ENCODE measurements around the gene CAMKV. TPM values are rescaled to one million over a fixed set of nuclear protein-coding genes. Genes with fewer than 3 reads are reported as not detected.

CAMKV gene
- total RNA-seq, 1 donor from 2014 or later, result 0.96 TPM

DNA sequence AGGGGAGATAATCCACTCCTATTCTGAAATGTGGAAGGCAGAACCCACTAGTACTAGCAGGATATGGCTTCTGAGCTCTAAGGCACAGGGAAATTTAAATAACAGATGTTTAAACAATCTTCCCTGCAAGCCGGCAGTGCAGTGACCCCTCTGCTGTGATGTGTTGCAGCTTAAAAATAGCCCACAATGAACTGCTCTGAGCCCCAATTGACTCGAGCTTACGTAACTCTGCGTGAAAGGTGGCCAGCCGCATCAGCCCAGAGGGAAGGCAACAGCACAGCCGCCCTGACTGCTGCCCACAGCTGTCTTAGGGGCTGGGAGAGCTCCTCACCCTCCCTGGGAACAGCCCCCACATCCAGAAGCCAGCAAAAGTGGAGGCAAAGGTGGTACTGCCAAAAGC lies 12.5 kb upstream of the CAMKV start:
- Mint-ChIP-seq H3K27me3 (ENCODE audit: insufficient read depth) (peaks cover 5% of the 10 kb centered on the region), H3K9me3 (no peaks in the 10 kb centered on the region), H3K36me3 (ENCODE audit: low read depth) (no peaks in the 10 kb centered on the region), H3K27ac (no peak overlapping the region), H3K4me3 (no peak overlapping the region), H3K4me1 (ENCODE audit: low read depth) (no peaks in the 10 kb centered on the region)
- DNase-seq (ENCODE audit: low spot score), result no peak
- intact Hi-C loops (cut with micrococcal nuclease), result no loop called here

DNA sequence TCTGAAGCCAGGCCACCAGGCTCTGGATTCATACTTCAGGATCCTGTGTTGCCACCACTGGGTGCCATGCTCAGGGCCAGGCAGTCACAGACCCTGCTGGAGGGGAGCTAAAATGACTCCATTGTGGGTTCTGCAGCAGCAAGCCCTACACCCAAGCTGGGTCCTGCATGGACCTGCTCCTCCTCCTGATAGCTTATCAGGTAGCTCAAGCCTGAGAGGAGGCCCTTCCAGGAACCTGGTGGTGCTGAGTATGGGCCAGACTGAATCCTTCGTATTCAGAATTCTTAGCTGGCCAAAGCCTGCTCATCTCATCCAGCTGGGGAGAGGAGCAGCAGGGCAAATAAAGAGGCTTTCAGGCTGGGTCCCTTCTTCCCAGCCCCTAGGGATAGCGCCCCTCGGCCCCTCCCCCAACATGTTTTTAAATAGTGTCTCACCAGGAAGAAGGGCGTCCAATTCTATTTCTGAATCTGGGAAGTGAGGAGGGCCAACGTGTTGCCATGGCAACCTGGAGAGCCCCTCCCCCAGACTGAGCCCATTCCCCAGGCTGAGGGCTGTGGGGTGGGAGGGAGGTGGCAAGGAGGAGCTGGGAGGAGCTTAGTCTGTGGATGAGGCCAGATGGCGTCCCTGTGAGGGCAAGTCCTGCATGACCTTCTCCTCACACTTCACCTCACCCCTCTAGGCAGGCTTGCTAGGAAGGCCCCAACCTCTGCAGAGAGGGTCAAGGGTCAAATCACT lies 11.0 kb upstream of the CAMKV start:
- H3K27me3 Mint-ChIP-seq (ENCODE audit: insufficient read depth), result peaks cover 5% of the 10 kb centered on the region
- H3K9me3 Mint-ChIP-seq, result no peaks in the 10 kb centered on the region
- no peaks in the 10 kb centered on the region for H3K36me3 Mint-ChIP-seq (ENCODE audit: low read depth)
- no peak overlapping the region for H3K4me3 Mint-ChIP-seq
- no peaks in the 10 kb centered on the region for H3K4me1 Mint-ChIP-seq (ENCODE audit: low read depth)
- no peak for DNase-seq (ENCODE audit: low spot score)
- intact Hi-C loops (cut with micrococcal nuclease), result no loop called here
- no peak overlapping the region for H3K27ac Mint-ChIP-seq

GRCh38 chr3:49879721-49880120 lies 10.0 kb upstream of the CAMKV start:
- H3K9me3 Mint-ChIP-seq, result no peaks in the 10 kb centered on the region
- no peaks in the 10 kb centered on the region for H3K36me3 Mint-ChIP-seq (ENCODE audit: low read depth)
- H3K4me3 Mint-ChIP-seq, result no peak overlapping the region
- no peak overlapping the region for H3K27ac Mint-ChIP-seq
- intact Hi-C loops (cut with micrococcal nuclease), result no loop called here
- H3K4me1 Mint-ChIP-seq (ENCODE audit: low read depth), result no peaks in the 10 kb centered on the region
- peaks cover 5% of the 10 kb centered on the region for H3K27me3 Mint-ChIP-seq (ENCODE audit: insufficient read depth)
- no peak for DNase-seq (ENCODE audit: low spot score)

DNA sequence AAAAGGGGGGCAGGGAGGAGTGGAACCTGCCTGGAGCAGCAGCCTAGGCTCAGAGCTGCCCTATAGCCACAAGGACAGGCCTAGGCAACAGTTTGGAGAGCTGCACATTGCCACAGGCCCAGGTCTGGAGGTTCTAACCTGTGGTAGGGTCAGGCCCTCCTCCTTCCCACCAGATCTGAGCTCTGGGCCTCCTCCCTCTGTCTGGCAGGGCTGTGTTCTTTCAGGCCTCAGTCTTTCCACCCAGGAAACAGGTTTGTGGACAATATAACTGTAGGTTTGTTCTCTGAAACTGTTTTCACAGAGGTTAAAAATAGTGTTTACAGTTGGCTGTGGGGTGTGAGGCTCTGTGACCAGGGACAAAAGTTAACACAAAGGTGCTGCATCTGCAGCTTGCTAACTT lies 9.0 kb upstream of the CAMKV start:
- Mint-ChIP-seq H3K9me3 (no peaks in the 10 kb centered on the region), H3K4me1 (ENCODE audit: low read depth) (no peaks in the 10 kb centered on the region), H3K27me3 (ENCODE audit: insufficient read depth) (peaks cover 5% of the 10 kb centered on the region), H3K27ac (no peak overlapping the region), H3K36me3 (ENCODE audit: low read depth) (no peaks in the 10 kb centered on the region), H3K4me3 (no peak overlapping the region)
- no peak for DNase-seq (ENCODE audit: low spot score)
- intact Hi-C loops (cut with micrococcal nuclease), result no loop called here

DNA sequence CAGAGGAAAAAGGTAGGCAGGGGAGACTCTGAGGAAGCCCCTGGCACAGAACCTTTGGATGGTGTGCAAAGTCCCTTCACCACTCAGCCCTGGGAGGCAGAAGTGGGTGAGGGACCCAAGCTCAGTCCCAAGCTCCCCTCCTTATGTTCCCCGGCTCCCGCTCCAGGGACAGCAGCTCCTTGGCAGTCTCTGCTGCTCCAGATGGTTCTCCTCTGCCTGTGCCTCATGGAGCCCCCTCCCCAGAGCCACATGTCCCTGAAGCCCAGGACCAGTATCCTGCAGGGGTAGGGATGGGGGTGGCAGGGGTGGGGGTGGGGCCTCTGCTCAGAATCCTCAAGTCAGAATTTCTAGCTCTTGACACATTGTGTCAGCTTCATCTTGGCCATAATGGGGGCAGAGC lies 8.0 kb upstream of the CAMKV start:
- H3K4me3 Mint-ChIP-seq, result no peak overlapping the region
- intact Hi-C loops (cut with micrococcal nuclease), result no loop called here
- no peaks in the 10 kb centered on the region for H3K36me3 Mint-ChIP-seq (ENCODE audit: low read depth)
- no peaks in the 10 kb centered on the region for H3K9me3 Mint-ChIP-seq
- no peak for DNase-seq (ENCODE audit: low spot score)
- no peak overlapping the region for H3K27ac Mint-ChIP-seq
- no peaks in the 10 kb centered on the region for H3K4me1 Mint-ChIP-seq (ENCODE audit: low read depth)
- peaks cover 2% of the 10 kb centered on the region for H3K27me3 Mint-ChIP-seq (ENCODE audit: insufficient read depth)

DNA sequence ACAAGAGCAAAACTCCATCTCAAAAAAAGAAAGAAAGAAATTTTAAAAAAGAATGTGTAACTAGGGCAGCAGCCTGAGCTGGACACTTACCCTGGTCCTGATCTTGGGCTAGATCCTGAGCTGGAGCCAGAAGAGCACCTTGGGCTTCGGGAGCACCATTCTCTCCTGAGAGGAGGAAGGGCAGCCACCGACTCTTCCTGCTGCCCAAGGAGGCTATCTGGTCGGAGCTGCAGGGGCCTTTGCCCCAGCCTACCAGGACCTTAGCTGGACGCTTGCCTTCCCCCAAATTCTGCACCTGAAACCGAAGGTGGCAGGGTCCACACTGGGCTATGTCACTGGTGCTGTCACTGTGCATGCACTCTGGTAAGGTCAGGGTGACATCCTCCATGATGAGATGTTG lies 6.9 kb upstream of the CAMKV start:
- Mint-ChIP-seq H3K4me1 (ENCODE audit: low read depth) (no peaks in the 10 kb centered on the region), H3K27ac (no peak overlapping the region), H3K9me3 (no peaks in the 10 kb centered on the region), H3K27me3 (ENCODE audit: insufficient read depth) (peaks cover under 1% of the 10 kb centered on the region), H3K4me3 (no peak overlapping the region), H3K36me3 (ENCODE audit: low read depth) (no peaks in the 10 kb centered on the region)
- no peak for DNase-seq (ENCODE audit: low spot score)
- intact Hi-C loops (cut with micrococcal nuclease), result no loop called here

DNA sequence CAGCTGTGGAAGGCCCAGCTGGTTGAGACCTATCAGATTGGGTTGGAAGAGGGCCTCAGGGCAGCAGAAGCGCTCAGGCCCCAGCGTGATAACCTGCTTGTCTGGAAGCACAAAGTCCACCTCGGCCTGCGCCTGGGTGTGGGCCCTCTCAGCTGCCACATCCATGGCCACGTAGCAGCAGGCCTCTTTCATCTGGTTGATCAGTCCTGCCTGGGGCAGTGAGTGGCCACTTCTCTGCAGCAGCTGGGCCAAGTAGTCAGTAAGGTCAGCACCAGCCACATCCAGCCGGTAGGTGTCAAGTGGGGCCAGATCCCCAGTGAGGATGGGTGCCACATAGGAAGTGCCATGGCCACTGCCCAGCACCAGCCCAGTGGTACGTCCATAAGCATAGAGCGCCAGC lies 3.9 kb upstream of the CAMKV start:
- no peak overlapping the region for H3K27ac Mint-ChIP-seq
- DNase-seq (ENCODE audit: low spot score), result no peak
- intact Hi-C loops (cut with micrococcal nuclease), result no loop called here
- H3K4me3 Mint-ChIP-seq, result no peak overlapping the region
- no peaks in the 10 kb centered on the region for H3K36me3 Mint-ChIP-seq (ENCODE audit: low read depth)
- H3K4me1 Mint-ChIP-seq (ENCODE audit: low read depth), result no peaks in the 10 kb centered on the region
- H3K9me3 Mint-ChIP-seq, result no peaks in the 10 kb centered on the region
- H3K27me3 Mint-ChIP-seq (ENCODE audit: insufficient read depth), result peaks cover 16% of the 10 kb centered on the region

DNA sequence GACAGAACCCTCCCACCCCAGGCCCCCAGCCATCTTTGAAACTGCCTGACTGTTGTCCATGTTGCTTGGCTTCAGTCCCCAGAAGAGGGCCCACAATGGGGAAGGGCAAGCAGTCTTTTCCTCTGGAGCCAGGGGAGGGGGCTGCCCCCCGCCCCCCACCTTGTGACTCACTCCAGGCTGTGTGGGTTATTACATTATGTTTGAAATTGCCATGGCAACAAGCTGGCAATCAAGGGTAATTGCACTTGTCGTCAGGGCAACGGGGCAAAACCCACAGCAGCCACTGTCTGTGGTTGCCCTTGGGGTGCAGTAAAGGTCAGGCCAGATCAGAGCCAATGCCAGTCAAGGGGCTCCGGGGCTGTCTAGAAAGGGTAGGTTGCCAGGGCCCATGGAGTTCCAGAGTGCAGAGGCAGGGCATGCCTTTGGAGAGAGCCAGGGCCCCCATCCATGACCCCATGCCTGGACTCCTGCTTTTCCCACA lies 3.1 kb upstream of the CAMKV start:
- intact Hi-C loops (cut with micrococcal nuclease), result no loop called here
- Mint-ChIP-seq H3K36me3 (ENCODE audit: low read depth) (no peaks in the 10 kb centered on the region), H3K27me3 (ENCODE audit: insufficient read depth) (peaks cover 23% of the 10 kb centered on the region), H3K4me3 (no peak overlapping the region), H3K27ac (no peak overlapping the region), H3K9me3 (no peaks in the 10 kb centered on the region), H3K4me1 (ENCODE audit: low read depth) (no peaks in the 10 kb centered on the region)
- no peak for DNase-seq (ENCODE audit: low spot score)

DNA sequence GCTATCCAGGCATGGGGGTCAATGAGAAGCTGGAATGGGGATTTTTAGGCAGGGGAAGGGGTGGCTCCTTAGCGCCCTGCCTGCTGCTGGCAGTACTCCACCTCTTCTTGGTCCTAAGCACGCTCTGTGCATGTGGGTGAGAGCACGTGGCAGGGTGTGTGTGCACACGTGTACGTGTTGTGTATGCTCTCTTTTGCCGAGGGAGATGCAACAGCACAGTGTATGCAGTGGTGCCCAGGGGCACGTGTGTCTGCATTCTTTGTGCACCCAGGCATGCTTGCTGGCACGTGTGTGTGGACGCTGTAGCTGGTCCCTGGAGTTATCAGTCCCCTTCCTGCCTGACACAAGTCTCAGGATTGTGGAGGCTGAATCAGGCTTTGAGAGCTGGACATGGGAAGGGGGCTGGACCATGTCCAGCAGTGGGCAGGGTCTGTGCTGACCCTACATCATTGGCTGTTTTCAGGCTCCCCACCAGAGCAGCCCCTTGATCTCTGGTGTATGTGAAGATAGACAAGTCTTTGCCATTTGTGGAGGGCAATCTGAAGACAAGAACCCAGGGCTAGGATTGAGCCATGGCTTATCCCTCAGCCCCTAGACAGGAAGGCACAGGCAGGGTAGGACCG lies 1.9 kb upstream of the CAMKV start:
- peaks cover 32% of the 10 kb centered on the region for H3K27me3 Mint-ChIP-seq (ENCODE audit: insufficient read depth)
- H3K9me3 Mint-ChIP-seq, result no peaks in the 10 kb centered on the region
- H3K4me3 Mint-ChIP-seq, result no peak overlapping the region
- intact Hi-C loops (cut with micrococcal nuclease), result no loop called here
- H3K27ac Mint-ChIP-seq, result no peak overlapping the region
- H3K36me3 Mint-ChIP-seq (ENCODE audit: low read depth), result no peaks in the 10 kb centered on the region
- no peak for DNase-seq (ENCODE audit: low spot score)
- H3K4me1 Mint-ChIP-seq (ENCODE audit: low read depth), result no peaks in the 10 kb centered on the region

GRCh38 chr3:49868862-49869466 lies 742 bp downstream of the CAMKV start:
- H3K9me3 Mint-ChIP-seq, result no peaks in the 10 kb centered on the region
- no peaks in the 10 kb centered on the region for H3K4me1 Mint-ChIP-seq (ENCODE audit: low read depth)
- intact Hi-C loops (cut with micrococcal nuclease), result loop anchor here (1.0 kb wide), 1 partner anchor 13 kb away; the partner anchor contains the start of gene TRAIP
- peaks cover 34% of the 10 kb centered on the region for H3K27me3 Mint-ChIP-seq (ENCODE audit: insufficient read depth)
- no peak for DNase-seq (ENCODE audit: low spot score)
- no peaks in the 10 kb centered on the region for H3K36me3 Mint-ChIP-seq (ENCODE audit: low read depth)
- H3K4me3 Mint-ChIP-seq, result peak overlapping the region; percentile 42
- H3K27ac Mint-ChIP-seq, result no peak overlapping the region

DNA sequence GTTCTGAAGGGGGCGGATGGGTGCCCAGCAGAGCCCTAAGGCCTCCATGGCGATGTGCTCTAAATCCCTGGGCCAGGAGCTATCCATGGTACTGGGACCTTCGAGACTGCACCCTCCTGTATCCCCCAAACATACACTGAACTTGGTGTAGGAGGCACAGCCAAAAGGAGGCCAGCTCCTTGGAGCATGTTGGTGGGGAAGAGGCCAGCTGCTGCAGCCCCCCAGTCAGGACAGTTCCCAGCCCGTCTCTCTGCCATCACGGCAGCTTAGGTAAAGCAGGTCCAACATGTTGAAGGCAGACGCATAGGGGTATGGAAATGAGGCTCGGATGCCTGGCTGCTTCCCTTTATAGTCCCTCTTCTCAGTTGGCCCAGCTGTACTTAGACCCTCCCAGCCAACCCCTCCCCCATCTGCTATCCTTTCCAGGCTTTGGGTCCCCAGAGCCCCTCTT lies 1.8 kb downstream of the CAMKV start:
- Mint-ChIP-seq H3K27me3 (ENCODE audit: insufficient read depth) (peaks cover 36% of the 10 kb centered on the region), H3K4me3 (peak overlapping the region; percentile 49), H3K36me3 (ENCODE audit: low read depth) (no peaks in the 10 kb centered on the region), H3K27ac (no peak overlapping the region), H3K4me1 (ENCODE audit: low read depth) (no peaks in the 10 kb centered on the region), H3K9me3 (no peaks in the 10 kb centered on the region)
- no peak for DNase-seq (ENCODE audit: low spot score)
- intact Hi-C loops (cut with micrococcal nuclease), result no loop called here

GRCh38 chr3:49867400-49867799 lies 2.3 kb downstream of the CAMKV start:
- H3K27ac Mint-ChIP-seq, result no peak overlapping the region
- H3K4me3 Mint-ChIP-seq, result no peak overlapping the region
- H3K27me3 Mint-ChIP-seq (ENCODE audit: insufficient read depth), result peaks cover 36% of the 10 kb centered on the region
- intact Hi-C loops (cut with micrococcal nuclease), result no loop called here
- no peak for DNase-seq (ENCODE audit: low spot score)
- H3K4me1 Mint-ChIP-seq (ENCODE audit: low read depth), result no peaks in the 10 kb centered on the region
- no peaks in the 10 kb centered on the region for H3K9me3 Mint-ChIP-seq
- no peaks in the 10 kb centered on the region for H3K36me3 Mint-ChIP-seq (ENCODE audit: low read depth)

DNA sequence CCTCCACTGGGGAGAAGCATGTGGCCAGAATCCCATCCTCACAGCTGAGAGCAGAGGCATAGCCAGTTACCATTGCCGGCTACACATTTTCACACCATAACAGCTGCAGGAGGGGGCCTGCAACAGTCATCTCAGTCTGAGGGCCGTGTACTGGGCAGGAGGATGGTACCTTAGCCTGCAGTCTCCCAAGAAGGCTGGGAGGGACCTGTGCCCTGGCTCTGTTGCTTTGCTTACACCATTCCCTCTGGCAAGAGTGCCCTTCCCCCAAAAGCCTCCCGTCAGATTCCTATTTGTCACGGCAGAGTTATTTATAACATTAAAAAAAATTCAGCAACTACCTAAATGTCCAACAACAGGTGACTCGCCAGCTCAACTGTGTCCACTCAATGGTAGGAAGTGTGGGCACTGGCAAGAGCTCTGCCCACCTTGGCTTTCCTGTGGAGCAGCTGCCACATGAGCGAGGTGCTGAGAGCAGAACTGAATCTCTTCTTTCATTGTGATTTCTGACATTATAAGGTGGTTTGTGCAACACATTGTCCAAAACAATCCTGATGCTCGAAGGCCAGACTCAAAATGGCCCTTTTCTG lies 4.4 kb downstream of the CAMKV start:
- Mint-ChIP-seq H3K4me3 (no peak overlapping the region), H3K4me1 (ENCODE audit: low read depth) (no peaks in the 10 kb centered on the region), H3K27ac (no peak overlapping the region), H3K36me3 (ENCODE audit: low read depth) (no peaks in the 10 kb centered on the region), H3K9me3 (no peaks in the 10 kb centered on the region), H3K27me3 (ENCODE audit: insufficient read depth) (peaks cover 25% of the 10 kb centered on the region)
- intact Hi-C loops (cut with micrococcal nuclease), result no loop called here
- no peak for DNase-seq (ENCODE audit: low spot score)
